ENCODE measurements around the gene GABRG1.

DNA sequence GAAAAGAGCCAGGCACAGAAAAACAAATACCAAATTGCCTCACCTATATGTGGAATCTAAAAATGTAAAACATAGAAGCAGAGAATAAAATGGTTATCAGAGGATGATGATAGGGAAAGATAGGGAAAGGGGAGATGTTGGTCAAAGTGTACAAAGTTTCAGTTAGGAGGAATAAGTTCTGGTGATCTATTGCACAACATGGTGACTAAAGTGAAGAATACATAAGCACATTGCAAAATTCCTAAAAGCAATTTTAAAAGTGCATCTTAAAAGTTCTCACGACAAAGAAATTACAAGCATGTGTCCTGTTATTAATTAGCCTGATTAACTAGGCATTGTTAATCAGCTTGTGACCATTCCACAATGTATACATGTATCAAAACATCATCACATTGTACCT lies 136.0 kb downstream of the GABRG1 start:
- TF ChIP-seq, protein P1, sequence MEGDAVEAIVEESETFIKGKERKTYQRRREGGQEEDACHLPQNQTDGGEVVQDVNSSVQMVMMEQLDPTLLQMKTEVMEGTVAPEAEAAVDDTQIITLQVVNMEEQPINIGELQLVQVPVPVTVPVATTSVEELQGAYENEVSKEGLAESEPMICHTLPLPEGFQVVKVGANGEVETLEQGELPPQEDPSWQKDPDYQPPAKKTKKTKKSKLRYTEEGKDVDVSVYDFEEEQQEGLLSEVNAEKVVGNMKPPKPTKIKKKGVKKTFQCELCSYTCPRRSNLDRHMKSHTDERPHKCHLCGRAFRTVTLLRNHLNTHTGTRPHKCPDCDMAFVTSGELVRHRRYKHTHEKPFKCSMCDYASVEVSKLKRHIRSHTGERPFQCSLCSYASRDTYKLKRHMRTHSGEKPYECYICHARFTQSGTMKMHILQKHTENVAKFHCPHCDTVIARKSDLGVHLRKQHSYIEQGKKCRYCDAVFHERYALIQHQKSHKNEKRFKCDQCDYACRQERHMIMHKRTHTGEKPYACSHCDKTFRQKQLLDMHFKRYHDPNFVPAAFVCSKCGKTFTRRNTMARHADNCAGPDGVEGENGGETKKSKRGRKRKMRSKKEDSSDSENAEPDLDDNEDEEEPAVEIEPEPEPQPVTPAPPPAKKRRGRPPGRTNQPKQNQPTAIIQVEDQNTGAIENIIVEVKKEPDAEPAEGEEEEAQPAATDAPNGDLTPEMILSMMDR (conservative IDR thresholded peaks at IDR 0.05; ENCODE audit: low read length), result no peak
- no peak for TF ChIP-seq EZH2phosphoT487 (IDR thresholded peaks at IDR 0.05; ENCODE audit: borderline replicate concordance)

Data from Loucy (cell line).